Ovary (tissue), 3 donors: ENCODE results near the gene PGGHG.

Experiments used
- CTCF ChIP-seq, 3 donors: fragments of 450-650 bp in 2 of 3; fragments of 200-600 bp in 1 of 3; IDR thresholded peaks; one replicate each; pipeline versions ENCODE4 v1.5.1 to v1.8.0; 2016 to 2022; ENCODE audit warnings: antibody characterized with exemption in 3 of 3, mild to moderate bottlenecking in 1 of 3
- POLR2A ChIP-seq: fragments of 450-650 bp; IDR thresholded peaks from one replicate; pipeline ENCODE4 v1.6.1; 2017; ENCODE audit warnings: antibody characterized with exemption, mild to moderate bottlenecking, moderate library complexity
- donor health status: DM: no; HTN: no; CAD: no.

- TF ChIP-seq CTCF (IDR thresholded peaks at IDR 0.05) = no peak
- TF ChIP-seq POLR2A = no peak
Measured at GRCh38 chr11:330694-331357, 41.9 kb downstream of the PGGHG start.
